MCF 10A (cell line): ENCODE results near the gene APOC1. TPM values are rescaled to one million over a fixed set of nuclear protein-coding genes. Genes with fewer than 3 reads are reported as not detected.

Source experiments
- BruUV-seq: library from RNA; stranded (reverse); fragments of 400-500 nt; replicated peaks from 2 replicates; lab custom pipeline; 2021; lab: Mats Ljungman, UMichigan
- CTCF ChIA-PET: fragments of 300-600 bp; sonication (Branson Sonifier 250); formaldehyde crosslinking; extraction: SDS; loops from one replicate; lab custom pipeline; 2021; ENCODE audit warnings: antibody characterized with exemption, inconsistent platforms; lab: Yijun Ruan, JAX
- POLR2A ChIA-PET: fragments of 300-600, 350-650 bp; sonication (Branson Sonifier 250); formaldehyde crosslinking; extraction: SDS; loops from one replicate; lab custom pipeline; 2020; ENCODE audit warnings: antibody characterized with exemption, inconsistent platforms; lab: Yijun Ruan, JAX
- DNase-seq: peaks from one replicate; pipeline ENCODE4 v3.0.0-alpha.2; 2018; ENCODE audit not compliant: unreplicated experiment
- H3K27ac Mint-ChIP-seq: one replicate; pipeline ENCODE4 v1.8.0; 2022; ENCODE audit warnings: mild to moderate bottlenecking, low read depth, mixed read lengths; ENCODE audit not compliant: unreplicated experiment
- H3K27me3 Mint-ChIP-seq: one replicate; pipeline ENCODE4 v1.8.0; 2022; ENCODE audit warnings: mixed read lengths; ENCODE audit not compliant: insufficient read depth, unreplicated experiment
- H3K36me3 Mint-ChIP-seq: one replicate; pipeline ENCODE4 v1.8.0; 2022; ENCODE audit warnings: mild to moderate bottlenecking, moderate library complexity, mixed read lengths; ENCODE audit not compliant: insufficient read depth, unreplicated experiment
- H3K4me1 Mint-ChIP-seq: one replicate; pipeline ENCODE4 v1.8.0; 2022; ENCODE audit warnings: mixed read lengths; ENCODE audit not compliant: insufficient read depth, unreplicated experiment
- H3K4me3 Mint-ChIP-seq: one replicate; pipeline ENCODE4 v1.8.0; 2022; ENCODE audit warnings: mild to moderate bottlenecking, moderate library complexity, mixed read lengths; ENCODE audit not compliant: unreplicated experiment
- H3K9me3 Mint-ChIP-seq: one replicate; pipeline ENCODE4 v1.8.0; 2022; ENCODE audit warnings: mixed read lengths; ENCODE audit not compliant: unreplicated experiment
- intact Hi-C: fragments of 100-400 bp; cut with micrococcal nuclease; formaldehyde crosslinking; loops from 2 replicates; pipeline ENCODE4 v1.14.1; 2022
- total RNA-seq: library from RNA; stranded (reverse); gene quantifications from 2 replicates; pipeline ENCODE4 v1.2.3, GENCODE V29; 2022
- TF ChIP-seq, protein P1 (sequence below): fragments of 200-600 bp; IDR thresholded peaks from one replicate; pipeline ENCODE4 v1.8.0; 2022; ENCODE audit warnings: antibody characterized with exemption, mild to moderate bottlenecking; ENCODE audit not compliant: unreplicated experiment

The APOC1 gene
- total RNA-seq, 1 experiment from 2014 or later = 1.1 TPM

DNA sequence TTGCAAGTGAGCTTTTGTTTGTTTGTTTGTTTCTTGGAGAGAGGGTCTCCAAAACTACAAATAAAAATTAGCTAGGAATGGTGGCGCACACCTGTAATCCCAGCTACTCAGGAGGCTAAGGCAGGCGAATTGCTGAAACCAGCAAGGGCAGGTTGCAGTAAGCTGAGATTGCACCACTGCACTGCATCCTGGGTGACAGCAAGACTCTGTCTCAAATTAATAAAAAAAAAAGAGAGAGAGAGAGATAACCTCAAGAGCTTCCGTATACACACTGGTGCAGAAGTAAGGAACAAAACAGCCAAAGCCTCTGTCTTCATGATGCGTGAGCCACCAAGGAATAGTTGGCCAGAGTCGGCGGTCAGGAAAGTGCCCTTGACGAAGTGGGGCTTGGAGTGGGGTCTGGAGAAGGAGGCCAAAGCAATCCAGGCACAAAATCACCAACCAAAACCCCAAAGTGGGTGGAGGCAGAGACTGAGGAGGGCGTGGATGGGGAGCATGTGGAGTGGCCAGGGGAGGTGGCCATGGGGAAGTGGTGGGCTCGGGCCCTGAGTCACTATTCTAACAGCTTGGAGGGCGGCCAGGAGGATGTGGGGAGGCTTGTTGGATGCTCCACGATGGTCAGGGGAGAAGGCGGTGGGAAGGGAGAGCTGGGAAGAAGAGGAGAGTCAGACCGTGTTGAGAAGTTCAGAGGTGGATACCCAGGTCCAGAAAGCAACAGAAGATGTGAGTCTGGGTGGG lies 44.5 kb upstream of the APOC1 start:
- no TSS peak for BruUV-seq
- ChIA-PET CTCF (interaction anchor here (0.5 to 0.7 kb wide), 2 partner anchors 99 to 565 kb away, joined by 3 read pairs; partner anchors contain the start of gene ZNF235), POLR2A (interaction anchor here (0.7 kb wide), 1 partner anchor 21 kb away, joined by 3 read pairs; the partner anchor contains the start of gene TOMM40)
- no peak for DNase-seq
- H3K9me3 Mint-ChIP-seq = no peaks in the 10 kb centered on the region
- intact Hi-C loops = no loop called here
- H3K27me3 Mint-ChIP-seq = no peaks in the 10 kb centered on the region
- no peak overlapping the region for H3K27ac Mint-ChIP-seq
- TF ChIP-seq, protein P1, sequence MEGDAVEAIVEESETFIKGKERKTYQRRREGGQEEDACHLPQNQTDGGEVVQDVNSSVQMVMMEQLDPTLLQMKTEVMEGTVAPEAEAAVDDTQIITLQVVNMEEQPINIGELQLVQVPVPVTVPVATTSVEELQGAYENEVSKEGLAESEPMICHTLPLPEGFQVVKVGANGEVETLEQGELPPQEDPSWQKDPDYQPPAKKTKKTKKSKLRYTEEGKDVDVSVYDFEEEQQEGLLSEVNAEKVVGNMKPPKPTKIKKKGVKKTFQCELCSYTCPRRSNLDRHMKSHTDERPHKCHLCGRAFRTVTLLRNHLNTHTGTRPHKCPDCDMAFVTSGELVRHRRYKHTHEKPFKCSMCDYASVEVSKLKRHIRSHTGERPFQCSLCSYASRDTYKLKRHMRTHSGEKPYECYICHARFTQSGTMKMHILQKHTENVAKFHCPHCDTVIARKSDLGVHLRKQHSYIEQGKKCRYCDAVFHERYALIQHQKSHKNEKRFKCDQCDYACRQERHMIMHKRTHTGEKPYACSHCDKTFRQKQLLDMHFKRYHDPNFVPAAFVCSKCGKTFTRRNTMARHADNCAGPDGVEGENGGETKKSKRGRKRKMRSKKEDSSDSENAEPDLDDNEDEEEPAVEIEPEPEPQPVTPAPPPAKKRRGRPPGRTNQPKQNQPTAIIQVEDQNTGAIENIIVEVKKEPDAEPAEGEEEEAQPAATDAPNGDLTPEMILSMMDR = no peak
- H3K4me3 Mint-ChIP-seq = no peak overlapping the region
- H3K4me1 Mint-ChIP-seq = peaks cover 17% of the 10 kb centered on the region
- peaks cover 17% of the 10 kb centered on the region for H3K36me3 Mint-ChIP-seq

DNA sequence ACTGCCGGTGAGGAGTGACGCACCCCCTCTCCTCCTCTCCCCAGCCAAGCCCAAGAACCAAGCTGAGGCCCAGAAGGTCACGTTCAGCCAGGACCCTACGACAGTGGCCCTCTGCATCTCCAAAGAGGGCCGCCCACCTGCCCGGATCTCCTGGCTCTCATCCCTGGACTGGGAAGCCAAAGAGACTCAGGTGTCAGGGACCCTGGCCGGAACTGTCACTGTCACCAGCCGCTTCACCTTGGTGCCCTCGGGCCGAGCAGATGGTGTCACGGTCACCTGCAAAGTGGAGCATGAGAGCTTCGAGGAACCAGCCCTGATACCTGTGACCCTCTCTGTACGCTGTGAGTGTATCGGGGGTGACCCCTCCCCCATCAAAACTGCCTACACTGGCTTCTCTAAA lies 42.6 kb upstream of the APOC1 start:
- Mint-ChIP-seq H3K27ac (no peak overlapping the region), H3K36me3 (peaks cover 32% of the 10 kb centered on the region)
- BruUV-seq = no TSS peak

DNA sequence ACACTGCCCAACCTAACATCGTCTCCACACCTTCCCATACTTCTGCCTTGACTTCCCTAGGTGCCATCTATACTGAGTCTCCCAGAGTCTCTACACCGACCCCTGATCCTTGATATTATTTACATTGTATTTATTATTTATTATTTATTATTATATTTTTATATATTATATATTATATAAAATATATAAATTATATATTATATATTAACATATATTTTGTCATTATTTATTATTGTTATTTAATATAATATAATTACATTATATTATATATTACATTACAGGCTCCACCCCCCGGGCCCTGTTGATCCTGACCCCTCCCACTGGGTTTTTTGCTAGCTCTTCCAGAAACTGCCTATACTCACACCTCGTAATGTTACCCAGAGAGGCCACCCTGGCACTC lies 41.7 kb upstream of the APOC1 start:
- peaks cover 9% of the 10 kb centered on the region for H3K4me1 Mint-ChIP-seq
- H3K9me3 Mint-ChIP-seq = no peaks in the 10 kb centered on the region
- no peak overlapping the region for H3K27ac Mint-ChIP-seq
- no TSS peak for BruUV-seq
- no peak for DNase-seq
- H3K36me3 Mint-ChIP-seq = peaks cover 33% of the 10 kb centered on the region
- TF ChIP-seq, protein P1 = no peak
- intact Hi-C loops = no loop called here
- H3K27me3 Mint-ChIP-seq = no peaks in the 10 kb centered on the region
- POLR2A ChIA-PET = no interaction called here
- CTCF ChIA-PET = no interaction called here
- H3K4me3 Mint-ChIP-seq = no peak overlapping the region

More for the DNA sequence above, 42.6 kb upstream of the APOC1 start:
- Mint-ChIP-seq H3K4me1 (peaks cover 12% of the 10 kb centered on the region), H3K27me3 (no peaks in the 10 kb centered on the region), H3K9me3 (no peaks in the 10 kb centered on the region), H3K4me3 (no peak overlapping the region)
- TF ChIP-seq, protein P1 = no peak
- no peak for DNase-seq
- intact Hi-C loops = no loop called here
- CTCF ChIA-PET = interaction anchor here (0.6 kb wide), 3 partner anchors 48 to 699 kb away, joined by 3 to 5 read pairs (median 5); no protein-coding TSS in a partner anchor
- POLR2A ChIA-PET = no interaction called here

DNA sequence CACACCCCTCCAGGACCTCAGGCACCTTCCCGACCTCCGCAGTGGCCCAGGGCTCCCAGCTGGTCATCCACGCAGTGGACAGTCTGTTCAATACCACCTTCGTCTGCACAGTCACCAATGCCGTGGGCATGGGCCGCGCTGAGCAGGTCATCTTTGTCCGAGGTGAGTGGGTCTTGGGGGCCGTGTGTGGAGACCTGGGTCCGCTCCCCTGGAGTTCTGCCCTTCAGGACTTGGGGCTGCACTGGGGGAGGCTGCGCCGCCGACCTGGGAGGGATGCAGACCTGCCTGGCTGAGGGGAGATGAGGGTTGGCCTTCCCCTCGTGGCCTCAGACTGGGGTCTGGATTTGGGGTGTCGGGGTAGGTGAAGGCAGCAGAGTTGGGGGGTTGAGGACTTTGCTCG lies 40.1 kb upstream of the APOC1 start:
- no peaks in the 10 kb centered on the region for H3K9me3 Mint-ChIP-seq
- H3K4me3 Mint-ChIP-seq = no peak overlapping the region
- BruUV-seq = no TSS peak
- DNase-seq = no peak
- ChIA-PET CTCF (no interaction called here), POLR2A (interaction anchor here (0.7 to 0.9 kb wide), 2 partner anchors 16 to 61 kb away, joined by 3 read pairs; no protein-coding TSS in a partner anchor)
- H3K27me3 Mint-ChIP-seq = no peaks in the 10 kb centered on the region
- H3K4me1 Mint-ChIP-seq = no peaks in the 10 kb centered on the region
- TF ChIP-seq, protein P1 = no peak
- peaks cover 34% of the 10 kb centered on the region for H3K36me3 Mint-ChIP-seq
- intact Hi-C loops = no loop called here
- H3K27ac Mint-ChIP-seq = no peak overlapping the region
